ENCODE data around the gene IGSF9.

DNA sequence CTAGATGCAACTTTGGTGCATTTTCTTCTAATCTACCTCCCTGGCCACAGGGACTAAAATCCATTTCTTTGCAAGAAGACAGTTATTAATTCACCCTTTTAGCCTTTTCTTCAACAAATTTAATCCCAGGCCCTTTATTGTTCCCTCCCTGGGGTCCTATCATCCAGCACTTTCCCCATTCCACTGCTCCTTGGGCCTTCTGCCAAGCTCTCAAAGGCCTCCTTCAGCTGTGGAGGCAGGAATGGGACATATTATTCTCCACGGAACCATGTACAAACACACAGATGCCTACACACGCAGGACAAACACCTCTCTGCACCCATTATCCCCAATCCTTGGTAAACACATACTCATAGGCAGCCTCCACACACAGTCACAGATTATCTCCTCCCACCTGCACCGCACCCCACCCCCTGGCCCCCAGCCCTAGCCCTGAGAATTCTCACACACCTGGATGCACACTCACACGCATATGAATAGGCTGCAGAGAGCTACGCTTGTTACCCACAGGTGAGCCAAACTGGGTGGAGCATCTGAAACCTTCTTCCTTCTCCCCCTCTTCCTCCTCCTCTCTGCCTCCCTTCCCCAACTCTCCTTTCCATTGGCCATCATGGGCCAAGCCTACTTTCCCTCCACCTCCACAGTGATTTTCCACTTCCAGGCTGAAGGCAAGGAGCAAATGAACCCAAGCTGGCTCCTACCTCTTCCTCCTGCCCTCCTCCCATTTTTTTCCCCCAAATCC, 31.8 kb downstream of the IGSF9 start:
- no peak for TF ChIP-seq GATA2 (IDR thresholded peaks at IDR 0.05; ENCODE audit: low read depth, low read length)
- TF ChIP-seq GATA3 (IDR thresholded peaks at IDR 0.05; ENCODE audit: low read depth, low read length), result no peak

Measured in SH-SY5Y (cell line).